Aorta (tissue), 5 donors: ENCODE measurements around the gene HRC. TPM values are rescaled to one million over a fixed set of nuclear protein-coding genes. Genes with fewer than 3 reads are reported as not detected.

ENCODE experiments used
- ATAC-seq: fragments of 200-7000 bp; cut with Tn5 transposase; one replicate; pipeline ENCODE4 v1.9.1; 2022; ENCODE audit warnings: moderate library complexity; ENCODE audit not compliant: low FRiP score
- DNase-seq, 2 donors: peaks; one replicate each; pipeline ENCODE4 v3.0.0-alpha.2; 2020
- H3K27ac ChIP-seq, 2 donors: one replicate each; pipeline ENCODE4 v1.5.1; 2013; ENCODE audit warnings: low read length in 2 of 2, mild to moderate bottlenecking in 2 of 2, moderate library complexity in 2 of 2, control low read depth in 1 of 2, inconsistent platforms in 1 of 2, low read depth in 1 of 2
- H3K27me3 ChIP-seq, 2 donors: one replicate each; pipeline ENCODE4 v1.6.1; 2013; ENCODE audit warnings: control low read depth in 1 of 2, low read length in 1 of 2, mild to moderate bottlenecking in 1 of 2, moderate library complexity in 1 of 2; ENCODE audit not compliant: insufficient read depth in 2 of 2, control insufficient read depth in 1 of 2
- H3K36me3 ChIP-seq, 2 donors: one replicate each; pipeline ENCODE4 v1.6.1; 2013; ENCODE audit warnings: control low read depth in 1 of 2, low read length in 1 of 2, mild to moderate bottlenecking in 1 of 2; ENCODE audit not compliant: insufficient read depth in 2 of 2, control insufficient read depth in 1 of 2
- H3K4me1 ChIP-seq, 2 donors: one replicate each; pipeline ENCODE4 v1.6.1; 2013; ENCODE audit warnings: low read length in 2 of 2, control low read depth in 1 of 2, mild to moderate bottlenecking in 1 of 2, moderate library complexity in 1 of 2; ENCODE audit not compliant: insufficient read depth in 2 of 2, control insufficient read depth in 1 of 2
- H3K4me3 ChIP-seq, 2 donors: one replicate each; pipeline ENCODE4 v1.5.1; 2013; ENCODE audit warnings: low read length in 2 of 2, control low read depth in 1 of 2, mild to moderate bottlenecking in 1 of 2
- H3K9me3 ChIP-seq: one replicate; pipeline ENCODE4 v1.6.1; 2013; ENCODE audit warnings: mild to moderate bottlenecking, low read length; ENCODE audit not compliant: control insufficient read depth
- WGBS, 2 donors: extraction: QIAGEN DNeasy Blood & Tissue Kit; methylation state at CpG; one replicate each; pipeline ENCODE4 v1.1.7; 2013; 5-methylcytosine and 5-hydroxymethylcytosine counted together
- intact Hi-C, 2 donors: fragments of 100-400 bp; cut with DNase I; formaldehyde crosslinking; loops; one replicate each; pipeline versions ENCODE4 v1.14.2 to v1.15.0; 2022
- long read RNA-seq, 2 donors: library from polyadenylated mRNA; unstranded; transcript quantifications; one replicate each; pipeline ENCODE4 v2.0.0, GENCODE V29; 2020 to 2021
- polyA plus RNA-seq, 2 donors: library from polyadenylated mRNA; stranded (reverse); fragments of 200-250 nt; gene quantifications; one replicate each; pipeline ENCODE4 v1.2.3, GENCODE V29; 2013
- total RNA-seq, 2 donors: library from RNA; stranded (reverse); fragmentation: NEBNext Ultra II Directional; extraction: Animal tissue kit (Norgen Biotek cat#: 25700); gene quantifications; one replicate each; pipeline ENCODE4 v1.2.1, GENCODE V29; 2021
- donor health status: healthy with polysubstance abuse.
- donor health status: Bipolar disorder and iron deficiency.
- donor health status: DM: no; HTN: no; CAD: no.
- donor health status: DM: no; HTN: no; CAD: no.
- donor health status: DM: yes; HTN: yes; CAD: no.

HRC gene
- total RNA-seq (1 to 10 TPM; 2.5 to 4.8 TPM), polyA plus RNA-seq (1 to 10 TPM in 1 of 2 donors, under 1 TPM in 1; 0.74 to 9.3 TPM)
- long read RNA-seq, donor 1, transcript HRC-201 (6 exons, 2,385 nt), result major isoform, 6 of 26 reads
- long read RNA-seq, donor 1, partial matches to known transcripts, result 0 of 26 reads
- long read RNA-seq, donor 1, other reads (novel, unspliced or antisense), result 19 of 26 reads
- long read RNA-seq, donor 2, partial matches to known transcripts, result 0 of 4 reads
- long read RNA-seq, donor 2, other reads (novel, unspliced or antisense), result 0 of 4 reads

- H3K9me3 ChIP-seq, result no peaks in the 10 kb centered on the region
- intact Hi-C loops, result no loop called here
- no peaks in the 10 kb centered on the region for H3K4me1 ChIP-seq
- H3K27me3 ChIP-seq, result no peaks in the 10 kb centered on the region
- 36 to 44% methylated on average over 18 to 19 of the region's 19 CpGs for WGBS, 2 donors
- ATAC-seq (no peak), DNase-seq (no peak)
- no peaks in the 10 kb centered on the region for H3K36me3 ChIP-seq
- no peak within 1 kb of the TSS for H3K4me3 ChIP-seq
- no peak within 1 kb of the TSS for H3K27ac ChIP-seq
These were observed at the start of gene HRC for GRCh38 chr19:49155005-49155819. TSS of gene HRC (minus strand) at chr19:49155396. CDS start at chr19:49155237, 159 bp downstream.

DNA sequence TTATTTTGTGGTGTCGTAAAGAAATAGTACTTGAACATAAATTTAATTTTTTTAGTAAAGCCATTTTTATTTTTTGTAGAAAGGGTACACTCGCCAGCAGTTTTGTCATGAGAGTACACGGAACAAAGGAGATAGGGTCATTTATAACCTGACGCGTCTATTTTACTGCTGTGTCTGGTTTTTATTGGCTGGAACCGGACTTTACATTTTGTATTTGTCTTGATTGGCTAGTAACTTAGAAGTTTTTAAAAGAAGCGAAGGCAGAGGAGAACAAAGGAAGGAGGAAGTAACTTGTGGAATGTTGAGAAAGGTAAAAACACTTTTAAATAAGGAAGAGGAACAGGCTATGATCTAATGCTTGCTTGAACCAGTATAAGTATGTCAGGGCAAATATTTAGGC is 45.8 kb upstream of the HRC start:
- no peaks in the 10 kb centered on the region for H3K9me3 ChIP-seq
- H3K27ac ChIP-seq, result no peak overlapping the region
- H3K36me3 ChIP-seq, result peaks cover 0 to 3% of the 10 kb centered on the region in 2 donors
- intact Hi-C loops, result loop anchor here in 1 of 2 donors (5.0 kb wide), 1 partner anchor 99 kb away; no protein-coding TSS in a partner anchor
- ATAC-seq (no peak), DNase-seq (no peak)
- WGBS, 2 donors, result 82 to 84% methylated on average over 7 of the region's 7 CpGs
- H3K27me3 ChIP-seq, result no peaks in the 10 kb centered on the region
- H3K4me3 ChIP-seq, result no peak overlapping the region
- H3K4me1 ChIP-seq, result no peaks in the 10 kb centered on the region

DNA sequence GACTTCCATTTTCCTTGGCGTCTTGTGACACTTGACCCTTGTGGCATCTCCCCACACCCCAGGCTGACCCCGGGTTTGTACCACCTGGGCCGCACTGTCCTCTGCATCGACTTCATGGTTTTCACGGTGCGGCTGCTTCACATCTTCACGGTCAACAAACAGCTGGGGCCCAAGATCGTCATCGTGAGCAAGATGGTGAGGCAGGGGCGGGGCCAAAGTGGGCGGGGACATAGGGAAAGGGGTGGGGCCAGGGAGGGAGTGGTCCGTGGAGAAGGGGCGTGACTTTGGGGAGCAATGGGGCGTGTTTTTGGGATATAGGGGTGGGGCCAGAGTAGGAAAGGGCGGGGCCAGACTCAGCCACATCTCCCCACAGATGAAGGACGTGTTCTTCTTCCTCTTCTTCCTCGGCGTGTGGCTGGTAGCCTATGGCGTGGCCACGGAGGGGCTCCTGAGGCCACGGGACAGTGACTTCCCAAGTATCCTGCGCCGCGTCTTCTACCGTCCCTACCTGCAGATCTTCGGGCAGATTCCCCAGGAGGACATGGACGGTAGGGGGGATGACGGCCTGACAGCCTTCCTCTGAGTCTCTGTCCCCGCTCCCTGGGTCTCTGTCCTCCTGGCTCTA is 45.2 kb upstream of the HRC start:
- no peaks in the 10 kb centered on the region for H3K27me3 ChIP-seq
- ATAC-seq (no peak), DNase-seq (no peak)
- H3K4me3 ChIP-seq, result no peak overlapping the region
- no peak overlapping the region for H3K27ac ChIP-seq
- H3K36me3 ChIP-seq, result peaks cover 0 to 3% of the 10 kb centered on the region in 2 donors
- no peaks in the 10 kb centered on the region for H3K4me1 ChIP-seq
- H3K9me3 ChIP-seq, result no peaks in the 10 kb centered on the region
- intact Hi-C loops, result loop anchor here in 1 of 2 donors (5.0 kb wide), 1 partner anchor 98 kb away; no protein-coding TSS in a partner anchor
- 91 to 92% methylated on average over 28 to 29 of the region's 29 CpGs for WGBS, 2 donors

GRCh38 chr19:49196527-49197240 is 41.5 kb upstream of the HRC start:
- peak; percentile 84 for ATAC-seq
- DNase-seq, result peak; percentile 57 to 85

GRCh38 chr19:49194408-49194807 is 39.2 kb upstream of the HRC start:
- Histone ChIP-seq H3K36me3 (peaks cover 0 to 9% of the 10 kb centered on the region in 2 donors), H3K9me3 (no peaks in the 10 kb centered on the region), H3K4me1 (no peaks in the 10 kb centered on the region), H3K27ac (no peak overlapping the region), H3K4me3 (no peak overlapping the region), H3K27me3 (no peaks in the 10 kb centered on the region)
- 88 to 92% methylated on average over 4 of the region's 4 CpGs for WGBS, 2 donors
- intact Hi-C loops, result no loop called here
- no peak for ATAC-seq
- DNase-seq, result no peak

More at GRCh38 chr19:49196527-49197240, 41.5 kb upstream of the HRC start:
- intact Hi-C loops, result loop anchor here in 1 of 2 donors (5.0 kb wide), 2 partner anchors 34 to 104 kb away; no protein-coding TSS in a partner anchor
- Histone ChIP-seq H3K36me3 (no peaks in the 10 kb centered on the region), H3K27ac (no peak overlapping the region), H3K4me1 (no peaks in the 10 kb centered on the region), H3K4me3 (no peak overlapping the region), H3K27me3 (no peaks in the 10 kb centered on the region), H3K9me3 (no peaks in the 10 kb centered on the region)
- 46 to 53% methylated on average over 36 to 40 of the region's 40 CpGs for WGBS, 2 donors

GRCh38 chr19:49193822-49194394 is 38.7 kb upstream of the HRC start:
- DNase-seq (no peak), ATAC-seq (no peak)
- Histone ChIP-seq H3K27ac (no peak overlapping the region), H3K27me3 (no peaks in the 10 kb centered on the region), H3K9me3 (no peaks in the 10 kb centered on the region), H3K4me3 (no peak overlapping the region), H3K36me3 (peaks cover 0 to 9% of the 10 kb centered on the region in 2 donors), H3K4me1 (no peaks in the 10 kb centered on the region)
- intact Hi-C loops, result no loop called here
- 88 to 92% methylated on average over 6 of the region's 6 CpGs for WGBS, 2 donors

DNA sequence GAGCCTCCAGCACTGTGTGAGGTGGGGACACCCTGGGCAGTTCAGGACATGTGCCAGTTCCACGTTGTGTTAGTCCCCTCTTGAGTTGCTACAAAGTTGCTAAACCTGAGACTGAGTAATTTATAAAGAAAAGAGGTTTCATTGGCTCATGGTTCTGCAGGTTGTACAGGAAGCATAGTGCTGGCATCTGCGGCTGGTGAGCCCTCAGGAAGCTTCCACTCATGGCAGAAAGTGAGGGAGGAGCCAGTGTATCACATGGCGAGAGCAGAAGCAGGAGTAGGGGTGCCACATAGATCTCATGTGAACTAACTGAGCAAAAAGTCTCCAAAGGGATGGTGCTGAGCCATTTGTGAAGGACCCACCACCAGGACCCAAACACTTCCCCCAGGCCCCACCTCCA is 35.6 kb upstream of the HRC start:
- no peaks in the 10 kb centered on the region for H3K4me1 ChIP-seq
- no peak overlapping the region for H3K27ac ChIP-seq
- WGBS, 2 donors, result 92 to 97% methylated on average over 3 of the region's 3 CpGs
- no peaks in the 10 kb centered on the region for H3K9me3 ChIP-seq
- H3K36me3 ChIP-seq, result peaks cover 0 to 9% of the 10 kb centered on the region in 2 donors
- H3K4me3 ChIP-seq, result no peak overlapping the region
- DNase-seq (no peak), ATAC-seq (no peak)
- intact Hi-C loops, result no loop called here
- no peaks in the 10 kb centered on the region for H3K27me3 ChIP-seq

GRCh38 chr19:49189259-49189658 is 34.1 kb upstream of the HRC start:
- Histone ChIP-seq H3K4me3 (no peak overlapping the region), H3K9me3 (no peaks in the 10 kb centered on the region), H3K27ac (no peak overlapping the region), H3K4me1 (no peaks in the 10 kb centered on the region), H3K27me3 (no peaks in the 10 kb centered on the region), H3K36me3 (peaks cover 0 to 9% of the 10 kb centered on the region in 2 donors)
- DNase-seq (no peak), ATAC-seq (no peak)
- WGBS, 2 donors, result 89 to 90% methylated on average over 5 of the region's 5 CpGs
- intact Hi-C loops, result no loop called here
